ENCODE results near the gene KRTAP2-1.

GRCh38 chr17:40996829-40997228 lies 50.3 kb downstream of the KRTAP2-1 start:
- TF ChIP-seq EZH2 (IDR thresholded peaks at IDR 0.05; ENCODE audit: low read length, missing control alignments) (no peak), CTCF (conservative IDR thresholded peaks at IDR 0.05 in 1 of 2, IDR thresholded peaks at IDR 0.05 in 1 of 2; ENCODE audit: low read depth in 1 of 2, low read length in 2 of 2) (no peak)
